ENCODE measurements around the gene AMPH.

The AMPH gene

DNA sequence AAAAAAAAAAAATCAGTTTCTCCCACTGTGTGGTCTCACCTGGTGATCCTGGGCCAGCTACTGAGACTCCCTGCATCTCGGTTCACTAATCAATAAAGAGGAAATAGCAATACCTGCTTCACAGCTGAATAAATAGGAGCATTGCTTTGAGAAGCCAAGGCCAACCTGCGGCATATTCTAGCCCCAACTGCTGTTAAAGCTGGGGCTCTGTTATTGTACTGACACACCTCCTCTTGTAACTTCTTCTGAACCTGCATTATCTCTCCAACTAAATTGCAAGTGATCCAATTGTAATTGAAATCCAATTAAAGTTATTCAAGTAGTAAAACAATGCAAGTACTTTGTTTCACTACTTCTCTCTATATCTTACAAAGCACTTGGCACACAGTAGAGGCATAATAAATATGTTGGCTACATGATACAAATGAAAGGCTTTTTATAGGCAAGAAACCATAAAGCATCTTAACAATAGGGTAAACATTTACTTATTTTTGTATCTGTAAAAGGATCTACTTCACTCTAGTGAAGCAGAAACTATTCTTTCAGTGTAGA is 38.4 kb downstream of the AMPH start:
- no peak for TF ChIP-seq SIN3A (IDR thresholded peaks at IDR 0.05; ENCODE audit: borderline replicate concordance, insufficient read depth, low read length)
- no peak for TF ChIP-seq FOXP2 (optimal IDR thresholded peaks at IDR 0.05; ENCODE audit: borderline replicate concordance, extremely low read depth, extremely low read length, insufficient read depth)
- TF ChIP-seq, protein P1, sequence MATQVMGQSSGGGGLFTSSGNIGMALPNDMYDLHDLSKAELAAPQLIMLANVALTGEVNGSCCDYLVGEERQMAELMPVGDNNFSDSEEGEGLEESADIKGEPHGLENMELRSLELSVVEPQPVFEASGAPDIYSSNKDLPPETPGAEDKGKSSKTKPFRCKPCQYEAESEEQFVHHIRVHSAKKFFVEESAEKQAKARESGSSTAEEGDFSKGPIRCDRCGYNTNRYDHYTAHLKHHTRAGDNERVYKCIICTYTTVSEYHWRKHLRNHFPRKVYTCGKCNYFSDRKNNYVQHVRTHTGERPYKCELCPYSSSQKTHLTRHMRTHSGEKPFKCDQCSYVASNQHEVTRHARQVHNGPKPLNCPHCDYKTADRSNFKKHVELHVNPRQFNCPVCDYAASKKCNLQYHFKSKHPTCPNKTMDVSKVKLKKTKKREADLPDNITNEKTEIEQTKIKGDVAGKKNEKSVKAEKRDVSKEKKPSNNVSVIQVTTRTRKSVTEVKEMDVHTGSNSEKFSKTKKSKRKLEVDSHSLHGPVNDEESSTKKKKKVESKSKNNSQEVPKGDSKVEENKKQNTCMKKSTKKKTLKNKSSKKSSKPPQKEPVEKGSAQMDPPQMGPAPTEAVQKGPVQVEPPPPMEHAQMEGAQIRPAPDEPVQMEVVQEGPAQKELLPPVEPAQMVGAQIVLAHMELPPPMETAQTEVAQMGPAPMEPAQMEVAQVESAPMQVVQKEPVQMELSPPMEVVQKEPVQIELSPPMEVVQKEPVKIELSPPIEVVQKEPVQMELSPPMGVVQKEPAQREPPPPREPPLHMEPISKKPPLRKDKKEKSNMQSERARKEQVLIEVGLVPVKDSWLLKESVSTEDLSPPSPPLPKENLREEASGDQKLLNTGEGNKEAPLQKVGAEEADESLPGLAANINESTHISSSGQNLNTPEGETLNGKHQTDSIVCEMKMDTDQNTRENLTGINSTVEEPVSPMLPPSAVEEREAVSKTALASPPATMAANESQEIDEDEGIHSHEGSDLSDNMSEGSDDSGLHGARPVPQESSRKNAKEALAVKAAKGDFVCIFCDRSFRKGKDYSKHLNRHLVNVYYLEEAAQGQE (IDR thresholded peaks at IDR 0.05; ENCODE audit: insufficient read depth in 1 of 2, low read depth in 2 of 2, low read length in 2 of 2), result no peak

DNA sequence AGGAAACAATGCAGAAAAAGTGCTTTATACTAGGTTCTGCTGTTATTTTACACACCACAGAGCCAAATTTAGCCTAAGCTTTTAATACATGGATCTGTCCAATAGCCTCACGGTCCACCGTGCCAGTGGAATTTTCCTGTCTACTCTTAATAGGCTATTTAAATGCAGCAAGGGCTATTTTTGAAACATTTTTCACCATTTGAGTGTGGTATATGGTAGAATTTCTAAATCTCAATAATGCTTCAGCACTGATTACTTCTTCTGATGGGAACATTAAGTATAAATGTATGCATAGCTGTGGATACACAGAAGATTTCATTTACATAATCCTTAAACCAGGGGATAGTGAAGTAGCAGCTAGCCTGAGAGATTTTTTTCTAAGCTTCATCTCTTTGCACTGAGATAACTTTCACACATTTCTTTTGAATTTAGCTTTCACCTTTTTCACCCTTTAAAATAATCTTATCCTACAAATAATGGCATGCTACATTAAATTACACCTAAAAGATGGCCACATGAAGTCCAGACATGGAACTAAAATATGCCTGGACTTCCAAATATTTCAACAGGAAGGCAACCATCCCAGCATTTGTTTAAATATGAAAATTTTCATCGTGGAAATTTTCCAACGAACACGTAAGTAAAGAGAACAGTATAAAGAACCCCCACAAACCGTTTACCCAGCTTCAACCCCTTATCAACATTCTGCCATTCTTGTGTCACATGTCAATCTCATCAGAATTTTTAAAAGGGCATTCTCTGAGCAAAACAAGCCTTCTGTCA is 45.4 kb downstream of the AMPH start:
- no peak for TF ChIP-seq SIN3A (IDR thresholded peaks at IDR 0.05; ENCODE audit: borderline replicate concordance, insufficient read depth, low read length)
- TF ChIP-seq POLR2AphosphoS5 (IDR thresholded peaks at IDR 0.05; ENCODE audit: low read depth, low read length), result no peak
- no peak for TF ChIP-seq FOXP2 (optimal IDR thresholded peaks at IDR 0.05; ENCODE audit: borderline replicate concordance, extremely low read depth, extremely low read length, insufficient read depth)
- TF ChIP-seq TAF1 (IDR thresholded peaks at IDR 0.05; ENCODE audit: borderline replicate concordance, insufficient read depth, low read length), result no peak
- TF ChIP-seq, protein P1 (IDR thresholded peaks at IDR 0.05; ENCODE audit: insufficient read depth in 1 of 2, low read depth in 2 of 2, low read length in 2 of 2), result no peak

DNA sequence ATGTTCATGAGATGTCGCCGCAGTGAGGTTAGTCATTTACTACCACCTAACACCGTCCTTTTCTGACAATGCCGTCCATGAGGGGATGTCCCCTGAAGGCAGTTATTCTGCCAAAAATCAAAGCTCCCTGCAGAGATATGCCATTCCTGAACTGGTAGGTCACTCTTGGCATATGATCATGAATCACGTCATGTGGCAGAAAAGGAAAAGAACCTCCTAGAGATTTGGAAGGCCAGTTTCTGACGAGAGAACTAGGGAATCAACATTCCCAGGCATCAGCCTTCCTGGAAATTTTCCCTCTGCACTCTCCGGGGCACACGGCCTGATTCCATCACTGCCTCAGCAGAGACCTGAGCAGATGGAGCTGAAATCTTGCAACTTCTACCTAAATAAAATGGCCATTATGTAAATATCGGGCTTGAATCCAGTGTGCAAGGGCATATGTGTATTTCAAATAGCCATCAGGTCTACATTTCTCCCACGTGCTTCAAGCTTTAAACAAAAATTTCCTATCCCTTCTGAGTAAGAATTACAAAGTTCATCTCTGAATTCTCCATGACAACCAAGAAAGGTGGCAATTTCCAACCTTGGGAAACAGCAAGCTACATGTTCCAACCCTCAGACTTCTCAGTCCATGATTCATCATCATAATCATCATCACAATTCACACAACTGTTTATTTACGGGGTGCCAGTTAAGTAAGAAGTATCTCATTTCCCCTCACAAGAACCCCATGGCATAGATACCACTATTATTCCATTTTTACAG is 46.5 kb downstream of the AMPH start:
- no peak for TF ChIP-seq POLR2AphosphoS5 (IDR thresholded peaks at IDR 0.05; ENCODE audit: low read depth, low read length)
- no peak for TF ChIP-seq TAF1 (IDR thresholded peaks at IDR 0.05; ENCODE audit: borderline replicate concordance, insufficient read depth, low read length)
- TF ChIP-seq, protein P1 (IDR thresholded peaks at IDR 0.05; ENCODE audit: insufficient read depth in 1 of 2, low read depth in 2 of 2, low read length in 2 of 2), result no peak
- no peak for TF ChIP-seq FOXP2 (optimal IDR thresholded peaks at IDR 0.05; ENCODE audit: borderline replicate concordance, extremely low read depth, extremely low read length, insufficient read depth)
- TF ChIP-seq SIN3A (IDR thresholded peaks at IDR 0.05; ENCODE audit: borderline replicate concordance, insufficient read depth, low read length), result no peak

DNA sequence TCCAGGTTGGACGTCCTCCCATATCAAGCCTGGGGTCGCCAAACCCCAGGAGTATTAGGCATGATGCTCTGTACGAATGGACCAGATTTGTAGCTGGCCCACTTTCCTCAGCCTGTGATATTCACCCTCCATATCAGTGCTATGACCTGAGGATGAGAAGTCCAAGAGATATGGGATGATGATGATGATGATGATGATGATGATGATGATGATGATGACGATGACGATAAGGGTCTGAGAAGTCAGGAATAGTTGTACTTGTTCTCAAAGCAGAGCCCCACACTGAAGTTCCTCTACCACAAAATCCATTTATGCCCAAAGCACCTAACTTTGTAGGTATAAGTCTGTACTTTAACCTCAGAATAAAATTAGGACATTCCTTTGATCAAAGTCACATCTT is 50.7 kb downstream of the AMPH start:
- TF ChIP-seq FOXP2 (optimal IDR thresholded peaks at IDR 0.05; ENCODE audit: borderline replicate concordance, extremely low read depth, extremely low read length, insufficient read depth) (no peak), SIN3A (IDR thresholded peaks at IDR 0.05; ENCODE audit: borderline replicate concordance, insufficient read depth, low read length) (no peak), TAF1 (IDR thresholded peaks at IDR 0.05; ENCODE audit: borderline replicate concordance, insufficient read depth, low read length) (no peak), POLR2AphosphoS5 (IDR thresholded peaks at IDR 0.05; ENCODE audit: low read depth, low read length) (no peak)
- TF ChIP-seq, protein P1 (IDR thresholded peaks at IDR 0.05; ENCODE audit: insufficient read depth in 1 of 2, low read depth in 2 of 2, low read length in 2 of 2), result no peak

Measured in PFSK-1 (cell line).